Measurements from ENCODE around the gene VIL1. TPM values are rescaled to one million over a fixed set of nuclear protein-coding genes. Genes with fewer than 3 reads are reported as not detected.

Gene VIL1
- total and polyA plus RNA-seq, 9 of the 15 experiments (the other 6 are each of a cell fraction or from before 2014, with no cell fraction given) = 0.51 to 2.7 (median 1.2) TPM

GRCh38 chr2:218387369-218388194 is 31.3 kb upstream of the VIL1 start:
- Histone ChIP-seq H3K36me3 (ENCODE audit: control insufficient read depth, insufficient read depth, low read length) (no peaks in the 10 kb centered on the region), H2AFZ (ENCODE audit: low read depth, low read length) (no peak overlapping the region), H3K9me1 (ENCODE audit: control insufficient read depth, insufficient read depth, low read length) (no peaks in the 10 kb centered on the region), H3K27me3 (ENCODE audit: control insufficient read depth in 2 of 2, insufficient read depth in 2 of 2, low read length in 2 of 2) (no peaks in the 10 kb centered on the region), H3K79me2 (ENCODE audit: control insufficient read depth, insufficient read depth, low read length) (no peaks in the 10 kb centered on the region), H3K4me3 (no peak overlapping the region), H3K4me1 (replicated peaks in 1 of 2; ENCODE audit: control insufficient read depth in 2 of 2, insufficient read depth in 2 of 2, low read length in 2 of 2) (peaks cover 7 to 20% of the 10 kb centered on the region in 2 experiments; a peak in 4 of 5 replicates), H3K27ac (ENCODE audit: extremely low read depth, low read depth, low read length) (no peak overlapping the region), H3K9ac (ENCODE audit: insufficient read depth in 1 of 2, low read depth in 2 of 2, low read length in 2 of 2) (peak overlapping the region in 1 of 2 experiments; percentile 2; a peak in 2 of 4 replicates), H4K20me1 (replicated peaks; ENCODE audit: control insufficient read depth, insufficient read depth, low read length) (no peaks in the 10 kb centered on the region), H3K9me3 (replicated peaks; ENCODE audit: control insufficient read depth, insufficient read depth, low read depth, low read length) (no peaks in the 10 kb centered on the region), H3K4me2 (ENCODE audit: insufficient read depth, low read length) (no peak overlapping the region)
- BruUV-seq (replicated peaks) = no TSS peak
- whole genome bisulfite sequencing (ENCODE audit: insufficient coverage, low coverage, missing lambda C conversion rate) = 65% methylated on average over 23 of the region's 38 CpGs
- no peak for DNase-seq (ENCODE audit: extremely low read depth in 1 of 4, low spot score in 3 of 4)
- TF ChIP-seq NFIC (IDR thresholded peaks at IDR 0.05) (peak; percentile 88), ARHGAP35 (IDR thresholded peaks at IDR 0.05; ENCODE audit: partially characterized antibody) (no peak)
- in situ Hi-C loops (cut with MboI) = no loop called here
- intact Hi-C loops (cut with micrococcal nuclease) = no loop called here
- ATAC-seq = peak; percentile 49
- POLR2A ChIA-PET = interaction anchor here (0.7 to 1.2 kb wide), 2 partner anchors 54 to 183 kb away, joined by 3 to 5 read pairs; no protein-coding TSS in a partner anchor
- CTCF ChIA-PET (ENCODE audit: low intra/inter-chr PET ratio) = no interaction called here
- FAIRE-seq = no peak

GRCh38 chr2:218389333-218390150 is 29.4 kb upstream of the VIL1 start:
- 63% methylated on average over 9 of the region's 17 CpGs for WGBS (ENCODE audit: insufficient coverage, low coverage, missing lambda C conversion rate)
- DNase-seq (ENCODE audit: extremely low read depth in 1 of 4, low spot score in 3 of 4) (no peak), FAIRE-seq (no peak), ATAC-seq (no peak)
- in situ Hi-C loops (cut with MboI) = no loop called here
- Histone ChIP-seq H3K9me1 (ENCODE audit: control insufficient read depth, insufficient read depth, low read length) (no peaks in the 10 kb centered on the region), H3K27me3 (ENCODE audit: control insufficient read depth in 2 of 2, insufficient read depth in 2 of 2, low read length in 2 of 2) (no peaks in the 10 kb centered on the region), H3K79me2 (ENCODE audit: control insufficient read depth, insufficient read depth, low read length) (peaks cover 9% of the 10 kb centered on the region), H2AFZ (ENCODE audit: low read depth, low read length) (peak overlapping the region; percentile 70), H3K9ac (ENCODE audit: insufficient read depth in 1 of 2, low read depth in 2 of 2, low read length in 2 of 2) (peak overlapping the region in 1 of 2 experiments; percentile 68; a peak in 1 of 4 replicates), H4K20me1 (replicated peaks; ENCODE audit: control insufficient read depth, insufficient read depth, low read length) (no peaks in the 10 kb centered on the region), H3K4me1 (replicated peaks in 1 of 2; ENCODE audit: control insufficient read depth in 2 of 2, insufficient read depth in 2 of 2, low read length in 2 of 2) (peaks cover 16 to 38% of the 10 kb centered on the region in 2 experiments), H3K36me3 (ENCODE audit: control insufficient read depth, insufficient read depth, low read length) (no peaks in the 10 kb centered on the region), H3K9me3 (replicated peaks; ENCODE audit: control insufficient read depth, insufficient read depth, low read depth, low read length) (no peaks in the 10 kb centered on the region), H3K4me3 (no peak overlapping the region), H3K27ac (ENCODE audit: extremely low read depth, low read depth, low read length) (no peak overlapping the region; the same call in 2 of the 3 replicates), H3K4me2 (ENCODE audit: insufficient read depth, low read length) (no peak overlapping the region)
- BruUV-seq (replicated peaks) = no TSS peak
- ChIA-PET POLR2A (interaction anchor here (0.6 kb wide), 1 partner anchor 218 kb away, joined by 3 read pairs; the partner anchor contains the start of gene PLCD4), CTCF (ENCODE audit: low intra/inter-chr PET ratio) (no interaction called here)
- intact Hi-C loops (cut with micrococcal nuclease) = no loop called here
- TF ChIP-seq CHCHD3 (CRISPR knock-in tag; IDR thresholded peaks at IDR 0.05) (no peak), KAT7 (CRISPR knock-in tag; IDR thresholded peaks at IDR 0.05; ENCODE audit: borderline replicate concordance) (no peak), ZNF354B (CRISPR knock-in tag; IDR thresholded peaks at IDR 0.05) (no peak), NFE2L1 (tag; IDR thresholded peaks at IDR 0.05; ENCODE audit: borderline replicate concordance, low read depth) (no peak), FOXO4 (CRISPR knock-in tag; IDR thresholded peaks at IDR 0.05) (no peak), CREM (IDR thresholded peaks at IDR 0.05; ENCODE audit: low read depth) (no peak), SNIP1 (IDR thresholded peaks at IDR 0.05; ENCODE audit: low read depth) (no peak), ZNF583 (CRISPR knock-in tag; IDR thresholded peaks at IDR 0.05) (no peak), GTF2A2 (tag; IDR thresholded peaks at IDR 0.05) (no peak)

Data from K562 (cell line).